T-helper 1 cell treated with Interleukin-12 subunit alpha and Interleukin-12 subunit beta and Interleukin-4 antibody, amounts not matched to agents 30 ng/mL and 1 ng/mL, for 36 hours (primary cell): ENCODE results near the gene PIGM. TPM values are rescaled to one million over a fixed set of nuclear protein-coding genes. Genes with fewer than 3 reads are reported as not detected.

Experiments
- intact Hi-C: fragments of 100-400 bp; cut with micrococcal nuclease; formaldehyde crosslinking; loops from one replicate; pipeline ENCODE4 v1.15.1; 2024
- total RNA-seq: library from RNA; stranded (reverse); gene quantifications from 2 replicates; pipeline ENCODE4 v1.2.3, GENCODE V29; 2022

Gene PIGM
- total RNA-seq, 1 donor from 2014 or later: 5.7 TPM

DNA sequence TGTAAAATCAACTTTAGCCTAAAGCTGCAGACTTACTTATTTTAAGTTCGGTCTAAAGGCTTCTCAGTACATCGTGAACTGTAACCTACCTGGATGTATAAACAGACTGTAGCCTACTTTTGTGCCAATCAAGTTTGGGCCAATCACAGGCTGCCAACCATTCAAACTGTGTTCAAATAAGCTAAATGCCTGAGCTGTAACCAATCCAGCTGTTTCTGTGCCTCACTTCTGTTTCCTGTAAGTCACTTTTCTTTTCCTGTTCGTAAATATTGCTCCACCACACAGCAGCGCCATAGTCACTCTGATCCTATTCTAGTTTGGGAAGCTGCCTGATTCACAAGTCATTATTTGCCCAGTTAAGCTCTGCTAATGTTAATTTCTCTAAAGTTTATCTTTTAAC, 40.3 kb downstream of the PIGM start:
- intact Hi-C loops: no loop called here

DNA sequence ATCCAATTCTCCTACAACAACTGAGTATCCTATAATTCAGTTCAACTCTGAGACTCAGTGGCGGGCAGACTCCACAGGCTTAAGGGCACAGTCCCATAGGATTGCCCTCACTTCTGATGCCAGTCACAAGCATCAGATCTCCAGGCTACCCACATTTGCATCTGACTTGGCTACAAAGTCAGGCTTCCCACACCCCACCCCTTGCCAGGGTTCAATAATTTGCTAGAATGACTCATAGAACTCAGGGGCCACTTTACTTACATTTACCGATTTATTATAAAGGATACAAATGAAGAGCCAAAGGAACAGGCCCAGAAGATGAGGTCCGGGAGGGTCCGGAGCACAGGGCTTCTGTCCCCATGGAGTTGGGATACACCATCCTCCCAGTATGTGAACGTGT, 41.8 kb downstream of the PIGM start:
- intact Hi-C loops: no loop called here

DNA sequence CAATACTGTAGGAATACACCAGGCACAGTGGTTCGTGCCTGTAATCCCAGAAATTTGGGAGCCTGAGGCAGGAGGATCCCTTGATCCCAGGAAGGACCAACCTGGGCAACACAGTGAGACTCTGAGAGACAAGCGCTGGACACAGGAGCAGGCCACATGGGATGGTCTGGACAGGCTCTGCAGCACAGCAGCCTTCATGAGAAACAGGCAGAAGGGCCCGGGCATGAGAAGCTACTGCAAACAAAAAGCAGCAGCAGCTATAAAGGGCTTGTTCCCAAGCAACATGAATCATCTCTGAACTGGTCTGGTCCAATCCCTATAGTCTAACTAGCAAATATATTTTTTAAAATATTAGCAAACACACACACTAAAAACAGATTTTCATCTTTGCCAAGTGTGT, 42.2 kb downstream of the PIGM start:
- intact Hi-C loops: no loop called here

- intact Hi-C loops: no loop called here
Measured at GRCh38 chr1:159988006-159988405, 43.8 kb downstream of the PIGM start.

DNA sequence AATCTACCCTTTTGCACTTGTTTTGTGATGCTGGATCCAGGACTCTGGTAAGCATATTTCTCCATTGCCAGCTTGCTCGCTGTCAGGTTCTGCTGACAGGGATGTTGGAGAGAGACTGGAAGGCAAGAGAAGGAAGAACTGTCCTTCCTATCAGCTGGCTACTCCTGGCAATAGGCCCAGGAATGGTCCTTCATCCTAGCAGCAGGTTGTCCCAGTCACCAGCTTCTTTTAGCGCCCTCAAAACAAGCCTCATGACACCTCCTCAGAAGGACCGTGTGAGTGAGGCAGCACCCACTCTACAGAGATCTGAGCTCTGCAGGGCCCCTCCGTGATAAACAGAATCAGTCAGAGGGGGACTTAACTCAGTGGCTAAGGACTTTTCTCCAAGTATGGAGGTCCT, 44.6 kb downstream of the PIGM start:
- intact Hi-C loops: no loop called here

- intact Hi-C loops: no loop called here
Measured at GRCh38 chr1:159986531-159986930, 45.3 kb downstream of the PIGM start.

DNA sequence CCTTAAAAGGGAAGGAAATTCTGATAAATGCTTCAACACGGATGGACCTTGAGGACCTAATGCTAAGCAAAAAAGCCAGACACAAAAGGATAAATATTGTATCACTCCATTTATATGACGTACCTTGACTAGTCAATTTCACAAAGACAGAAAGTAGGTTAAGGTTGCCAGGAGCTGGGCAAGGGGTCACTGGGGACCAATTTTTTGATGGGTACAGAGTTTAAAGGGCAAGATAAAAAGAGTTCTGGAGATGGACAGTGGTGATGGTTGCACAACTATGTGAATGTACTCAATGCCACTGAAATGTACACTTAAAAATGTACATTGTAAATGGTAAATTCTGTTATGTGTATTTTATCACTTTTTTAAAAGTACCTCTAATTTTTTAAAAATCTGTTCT, 45.7 kb downstream of the PIGM start:
- intact Hi-C loops: no loop called here

DNA sequence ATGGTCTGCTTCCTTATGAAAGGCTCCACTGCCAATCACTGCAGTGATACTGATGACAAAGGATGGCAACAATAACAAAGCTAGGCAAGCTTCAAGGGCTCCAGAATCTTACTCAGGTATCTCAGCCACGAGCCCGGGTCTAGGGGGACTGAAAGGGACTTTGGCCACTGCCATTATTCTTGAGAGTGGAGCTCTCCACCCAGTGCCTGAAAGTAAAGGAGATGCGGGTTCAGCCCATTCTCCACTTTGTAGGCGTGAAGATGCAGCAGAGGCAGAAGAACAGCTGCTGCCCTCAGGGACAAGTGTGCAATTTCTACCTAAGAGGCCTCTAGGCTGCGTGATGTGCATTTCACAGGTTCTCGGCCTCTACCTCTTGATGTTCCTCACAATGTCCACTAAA, 46.3 kb downstream of the PIGM start:
- intact Hi-C loops: no loop called here

DNA sequence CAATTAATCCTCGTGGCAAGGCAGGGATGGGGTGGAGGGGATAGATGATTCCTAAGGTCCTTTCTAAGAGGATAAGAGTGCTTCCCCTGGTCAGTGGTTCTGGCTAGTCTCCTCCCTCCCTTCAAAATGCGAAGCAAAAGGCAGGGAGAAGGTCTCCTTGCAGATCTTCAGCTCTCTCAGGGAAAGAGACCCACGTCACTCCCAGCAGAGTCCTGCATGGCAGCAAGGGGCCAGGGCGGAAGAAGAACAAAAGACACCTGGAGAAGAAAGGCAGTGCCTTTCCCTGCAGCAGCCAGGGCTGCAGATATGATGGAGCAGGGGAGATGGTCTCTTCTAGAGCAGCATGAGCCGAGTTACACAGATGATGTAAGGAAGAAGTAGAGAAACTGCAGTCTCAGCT, 48.1 kb downstream of the PIGM start:
- intact Hi-C loops: no loop called here

- intact Hi-C loops: no loop called here
Measured at GRCh38 chr1:159982280-159982679, 49.5 kb downstream of the PIGM start.

- intact Hi-C loops: no loop called here
Measured at GRCh38 chr1:159981351-159982055, 50.3 kb downstream of the PIGM start.

DNA sequence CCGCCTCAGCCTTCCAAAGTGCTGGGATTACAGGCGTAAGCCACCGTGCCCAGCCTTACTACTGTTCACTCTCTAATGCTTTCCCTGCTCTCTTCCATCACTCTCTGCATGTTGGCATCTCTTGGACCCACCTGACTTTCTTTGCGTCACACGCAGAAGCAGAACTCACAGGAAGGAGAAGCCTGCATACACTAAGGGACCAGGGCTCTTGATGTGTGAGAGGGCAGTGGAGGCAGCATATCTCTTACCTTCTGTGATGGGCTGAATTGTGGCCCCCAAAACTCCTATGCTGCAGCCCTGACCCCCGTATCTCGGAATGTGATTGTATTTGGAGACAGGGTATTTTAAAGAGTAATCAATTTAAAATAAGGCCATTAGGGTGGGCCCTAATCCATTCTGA, 51.0 kb downstream of the PIGM start:
- intact Hi-C loops: no loop called here

GRCh38 chr1:159980076-159980475, 51.7 kb downstream of the PIGM start:
- intact Hi-C loops: no loop called here

DNA sequence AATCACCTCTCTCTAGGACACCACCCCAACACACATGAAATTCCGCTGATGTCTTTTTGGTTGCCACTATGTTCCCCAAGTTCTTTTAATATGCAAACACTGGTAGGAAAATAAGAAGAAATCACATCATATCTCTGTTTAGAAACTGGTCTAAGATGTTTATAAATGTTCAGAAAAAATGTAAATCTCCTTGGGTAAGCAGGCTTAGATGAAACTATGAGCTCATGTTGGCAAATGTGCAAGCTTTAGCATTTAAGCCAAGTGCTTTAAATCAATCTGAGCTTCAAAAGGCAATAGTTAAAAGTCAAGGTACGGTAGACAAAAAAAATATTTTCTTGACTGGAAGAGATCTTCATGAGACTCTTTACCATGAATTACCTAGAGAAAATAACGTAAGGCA, 52.5 kb downstream of the PIGM start:
- intact Hi-C loops: no loop called here

DNA sequence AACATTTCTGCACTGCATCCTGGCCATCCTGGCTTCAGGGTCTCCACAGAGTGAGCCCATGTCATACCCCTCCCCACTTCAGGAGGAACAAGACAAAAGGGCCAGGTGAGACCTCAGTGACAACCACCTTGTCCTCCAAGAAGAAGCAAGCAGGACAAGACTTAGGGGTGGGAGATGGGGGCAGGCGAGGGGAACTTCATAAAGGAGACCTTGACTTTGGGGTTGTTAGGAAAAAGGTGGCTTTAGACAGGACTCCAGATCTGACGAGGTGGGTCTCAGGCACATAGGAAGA, 53.7 kb downstream of the PIGM start:
- intact Hi-C loops: no loop called here

DNA sequence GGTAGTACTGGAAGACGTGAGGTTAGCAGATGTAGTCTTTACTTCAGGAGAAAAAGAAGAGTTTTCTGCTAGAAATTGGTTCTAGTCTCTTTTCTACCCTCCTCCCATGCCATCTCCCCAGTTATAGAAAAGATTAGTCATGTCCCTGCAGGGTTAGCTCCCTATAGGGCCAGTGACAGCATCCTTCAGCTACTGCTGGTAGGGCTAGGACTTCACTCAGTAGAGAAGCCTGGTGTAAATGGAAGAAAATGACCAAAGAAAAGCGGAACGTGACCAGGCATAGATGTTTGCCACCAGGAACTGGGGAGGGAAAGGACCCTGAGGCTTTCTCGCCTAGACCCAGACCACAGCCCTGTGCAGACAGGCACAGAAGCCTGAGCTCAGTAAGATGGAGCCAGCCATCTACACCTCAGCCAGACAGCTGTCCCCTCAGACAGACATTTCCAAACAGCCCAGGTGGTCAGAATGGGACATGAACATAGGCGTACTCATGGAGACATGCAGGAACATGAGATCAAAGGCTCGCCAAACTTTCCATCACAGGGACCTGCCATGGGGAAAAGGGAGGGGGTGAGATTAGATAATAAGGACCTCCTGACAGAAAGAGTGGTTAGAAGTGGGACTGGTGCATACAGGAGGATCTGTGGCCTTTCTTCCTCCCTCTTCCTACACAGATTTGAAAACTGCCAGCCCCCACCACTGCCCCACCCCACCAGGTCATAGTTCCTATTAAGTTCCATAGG, 54.3 kb downstream of the PIGM start:
- intact Hi-C loops: no loop called here

Other genes starting within 250 kb of the PIGM start
- gene FCRL6, start 229.6 kb downstream of the PIGM start, total RNA-seq: 0.34 and 0.49 TPM in 2 replicates
- gene SLAMF8, start 205.1 kb downstream of the PIGM start, total RNA-seq: 0.83 and 1.4 TPM in 2 replicates
- not detected in 2 replicates for gene VSIG8, start 169.3 kb downstream of the PIGM start, total RNA-seq
- 0.68 and 0.76 TPM in 2 replicates for gene CFAP45, start 131.8 kb downstream of the PIGM start, total RNA-seq
- gene TAGLN2, start 106.5 kb downstream of the PIGM start, total RNA-seq: 411 and 422 TPM in 2 replicates
- gene IGSF9, start 86.4 kb downstream of the PIGM start, total RNA-seq: not detected in 2 replicates
- not detected in 2 replicates for gene SLAMF9, start 77.8 kb downstream of the PIGM start, total RNA-seq
- not detected in 2 replicates for gene KCNJ10, start 38.2 kb upstream of the PIGM start, total RNA-seq
- not detected in 2 replicates for gene KCNJ9, start 49.5 kb upstream of the PIGM start, total RNA-seq
- gene IGSF8, start 66.6 kb upstream of the PIGM start, total RNA-seq: 27.8 and 28.7 TPM in 2 replicates
- not detected in 2 replicates for gene ATP1A2, start 83.8 kb upstream of the PIGM start, total RNA-seq
- gene ATP1A4, start 119.6 kb upstream of the PIGM start, total RNA-seq: not detected in 2 replicates
- gene CASQ1, start 158.6 kb upstream of the PIGM start, total RNA-seq: not detected in 2 replicates
- 45.6 and 50.4 TPM in 2 replicates for gene PEA15, start 173.4 kb upstream of the PIGM start, total RNA-seq
- gene DCAF8, start 230.6 kb upstream of the PIGM start, total RNA-seq: 102 and 103 TPM in 2 replicates